ENCODE measurements around the gene ABTB2.

The ABTB2 gene

DNA sequence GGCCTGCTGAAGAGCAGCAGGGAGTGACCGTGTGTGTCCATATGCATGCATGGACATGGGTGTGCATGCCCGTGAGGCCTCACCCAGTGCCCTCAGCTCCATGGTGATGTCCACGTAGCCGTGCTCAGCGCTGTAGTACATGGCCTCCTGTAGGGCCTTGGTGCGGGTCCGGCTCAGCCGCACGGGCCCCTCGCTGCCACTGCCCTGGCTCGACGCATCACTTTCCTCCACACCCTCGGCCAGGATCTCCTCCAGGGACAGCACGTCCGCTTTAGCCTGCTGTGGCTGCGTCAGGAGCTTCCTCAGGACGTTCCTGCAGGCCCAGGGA, 195.4 kb downstream of the ABTB2 start:
- DNase-seq: no peak

- DNase-seq: no peak
These were observed 195.9 kb downstream of the ABTB2 start for GRCh38 chr11:34161812-34162492.

DNA sequence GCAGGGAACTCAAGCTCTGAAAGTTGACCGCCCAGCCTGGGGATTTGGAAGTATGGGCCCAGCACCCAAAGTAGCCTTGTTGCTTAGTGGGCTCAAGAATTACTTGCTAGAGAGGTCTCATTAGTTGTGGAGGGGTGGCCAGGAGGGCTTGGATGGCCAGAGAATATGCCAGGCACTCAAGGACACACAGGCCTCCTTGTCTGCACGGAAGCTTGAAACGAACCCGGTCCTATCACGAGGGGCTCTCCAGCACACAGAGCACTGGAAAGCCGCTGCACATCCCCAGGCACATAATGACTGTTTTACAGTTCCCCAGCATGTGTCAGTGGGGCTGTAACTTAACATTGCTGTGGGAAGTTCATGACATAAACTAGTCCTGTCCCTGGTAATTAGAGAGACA, 196.4 kb downstream of the ABTB2 start:
- no peak for DNase-seq

GRCh38 chr11:34160791-34161190, 197.0 kb downstream of the ABTB2 start:
- DNase-seq: no peak

DNA sequence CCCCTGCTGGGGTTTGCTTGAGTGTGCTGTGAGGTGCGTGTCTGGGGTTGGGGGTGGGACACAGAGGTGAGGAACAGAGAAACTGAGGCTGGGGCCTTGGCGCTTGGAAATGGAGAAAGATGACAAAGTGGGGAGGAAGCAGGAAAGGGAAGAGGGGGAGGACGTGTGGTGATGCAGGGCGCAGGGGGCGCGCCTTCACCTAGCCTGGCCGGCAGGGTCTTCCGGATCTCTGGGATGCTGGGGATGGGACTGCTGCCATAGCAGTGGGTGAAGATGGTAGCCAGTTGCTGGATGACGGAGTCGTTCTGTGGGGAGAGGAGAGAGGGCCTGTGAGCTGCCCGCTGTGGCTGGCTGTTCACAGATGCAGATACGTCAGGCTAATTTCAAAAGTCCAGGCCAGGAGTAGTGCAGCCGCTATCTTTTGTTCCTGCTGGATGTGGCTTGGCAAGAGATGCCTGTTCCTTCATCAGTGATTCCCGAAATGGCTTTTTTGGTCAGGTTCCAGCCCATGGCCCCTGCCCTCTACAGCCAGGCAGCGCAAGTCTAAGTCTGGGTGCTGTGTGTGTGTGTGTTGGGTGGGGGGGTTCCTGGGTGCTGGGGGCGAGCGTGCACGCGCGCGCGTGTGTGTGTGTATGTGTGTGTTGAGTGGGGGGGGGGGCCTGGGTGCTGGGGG, 197.6 kb downstream of the ABTB2 start:
- peak; percentile 35 for DNase-seq

- no peak for DNase-seq
These were observed 199.1 kb downstream of the ABTB2 start for GRCh38 chr11:34158661-34159060.

DNA sequence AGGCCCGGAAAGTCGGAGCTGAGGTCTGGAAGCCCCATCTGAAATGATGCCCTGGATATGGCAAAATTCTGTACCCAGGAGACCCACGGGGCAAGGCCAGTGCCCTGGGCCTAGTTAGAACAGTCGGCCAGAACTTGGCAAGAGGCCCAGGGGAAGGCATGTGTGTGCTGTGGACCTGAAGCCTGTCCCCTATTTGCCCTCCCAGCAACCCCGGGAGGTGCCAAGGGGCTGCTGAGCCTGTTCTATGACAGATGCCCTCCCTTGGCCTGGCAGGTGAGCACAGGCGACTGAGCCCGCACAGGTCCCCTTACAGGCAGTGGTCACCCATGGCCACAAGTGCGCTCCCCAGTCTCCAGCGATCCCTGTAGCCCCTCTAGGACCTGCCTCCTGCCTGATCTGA, 200.6 kb downstream of the ABTB2 start:
- DNase-seq: no peak

DNA sequence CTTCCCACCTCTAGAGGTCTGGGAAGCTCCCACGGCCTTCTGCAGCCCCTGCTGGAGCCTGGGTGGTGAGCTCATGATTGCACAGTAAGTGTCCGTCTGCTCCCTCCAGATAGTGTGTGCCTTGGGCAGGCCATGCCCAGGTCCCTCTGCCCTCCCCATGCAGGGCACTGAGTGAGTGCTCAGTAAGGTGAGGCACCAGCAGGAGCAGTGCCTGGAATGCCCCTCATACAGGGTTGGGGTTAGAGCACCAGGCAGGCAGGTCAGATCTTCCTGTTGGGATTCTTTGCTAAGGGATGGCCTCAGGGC, 202.1 kb downstream of the ABTB2 start:
- no peak for DNase-seq

DNA sequence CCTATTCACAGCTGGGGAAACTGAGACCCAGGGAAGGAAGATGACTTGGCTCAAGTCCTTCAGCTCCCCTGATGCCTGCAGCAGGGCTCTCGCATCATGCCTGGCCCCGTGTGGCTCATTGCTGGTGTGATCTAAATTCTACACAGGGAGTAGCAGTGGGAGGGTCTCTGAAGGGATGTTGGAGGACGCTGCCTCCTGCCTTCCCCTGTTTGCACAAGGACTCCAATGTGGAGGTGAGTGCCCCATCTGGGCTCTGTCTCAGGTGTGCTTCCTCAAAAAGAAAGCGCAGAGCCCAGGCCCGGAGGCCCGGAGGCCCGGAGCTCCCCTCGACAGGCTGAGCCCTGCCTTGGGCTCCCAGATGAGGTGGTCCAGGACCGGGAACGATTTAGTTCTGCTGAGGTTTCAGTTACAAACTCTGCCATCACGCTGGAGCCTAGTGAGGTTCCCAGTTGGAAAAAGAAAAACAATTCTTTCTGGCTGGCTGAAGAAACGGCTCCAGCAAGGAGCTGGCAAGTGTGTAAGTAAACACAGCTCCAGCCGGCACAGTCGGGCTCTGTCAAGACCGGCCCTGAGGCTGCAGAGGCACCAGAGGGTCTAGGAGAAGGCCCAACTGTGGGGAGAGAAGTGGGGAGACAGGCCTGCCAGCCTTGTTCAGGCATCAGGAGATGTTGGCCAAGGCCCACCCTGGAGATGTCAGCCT, 202.6 kb downstream of the ABTB2 start:
- peak; percentile 81 for DNase-seq

- no peak for DNase-seq
These were observed 203.5 kb downstream of the ABTB2 start for GRCh38 chr11:34154059-34154875.

DNA sequence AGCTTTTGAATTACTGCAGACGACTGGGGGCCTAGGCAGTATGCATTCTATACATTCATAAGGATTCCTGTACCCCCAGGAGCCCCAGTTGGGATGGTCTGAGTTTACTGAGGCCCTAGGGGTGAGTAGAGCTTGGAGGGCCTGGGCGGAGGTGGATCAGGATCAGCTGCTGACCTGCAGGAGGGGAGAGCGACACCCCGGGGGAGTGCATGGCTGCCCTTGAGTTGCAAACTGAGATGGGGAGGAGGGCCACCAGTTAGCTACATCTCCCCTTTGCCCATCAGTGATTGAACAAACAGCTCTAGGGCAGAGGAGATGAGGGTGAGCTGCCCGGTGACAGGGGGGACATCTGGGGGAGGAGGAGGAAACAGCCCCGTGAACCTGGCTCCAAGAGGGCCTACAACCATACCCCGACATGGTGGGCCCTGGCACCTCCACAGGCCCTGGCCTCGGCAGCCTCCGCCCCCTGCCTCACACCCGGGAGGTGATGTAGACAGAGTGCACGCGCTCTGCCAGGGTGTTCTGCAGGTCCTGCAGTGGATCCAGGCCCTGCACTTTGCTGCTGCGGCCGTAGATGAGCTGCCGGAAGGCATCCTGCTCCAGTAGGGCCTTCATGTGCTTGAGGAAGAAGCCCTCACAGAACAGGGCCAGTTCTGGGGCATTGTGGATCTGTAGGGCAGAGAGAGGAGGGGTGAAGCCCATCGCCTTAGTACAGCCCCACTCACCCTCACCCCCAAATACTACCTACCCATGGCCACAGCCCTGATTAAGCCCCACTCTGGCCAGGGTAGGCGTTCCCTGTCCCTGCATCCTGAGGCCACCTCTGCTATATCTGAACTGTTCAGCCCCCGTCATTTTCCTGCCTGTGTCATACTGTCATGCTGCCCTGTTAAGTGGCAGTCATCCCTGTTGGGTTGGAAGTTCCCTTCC, 205.6 kb downstream of the ABTB2 start:
- no peak for DNase-seq

DNA sequence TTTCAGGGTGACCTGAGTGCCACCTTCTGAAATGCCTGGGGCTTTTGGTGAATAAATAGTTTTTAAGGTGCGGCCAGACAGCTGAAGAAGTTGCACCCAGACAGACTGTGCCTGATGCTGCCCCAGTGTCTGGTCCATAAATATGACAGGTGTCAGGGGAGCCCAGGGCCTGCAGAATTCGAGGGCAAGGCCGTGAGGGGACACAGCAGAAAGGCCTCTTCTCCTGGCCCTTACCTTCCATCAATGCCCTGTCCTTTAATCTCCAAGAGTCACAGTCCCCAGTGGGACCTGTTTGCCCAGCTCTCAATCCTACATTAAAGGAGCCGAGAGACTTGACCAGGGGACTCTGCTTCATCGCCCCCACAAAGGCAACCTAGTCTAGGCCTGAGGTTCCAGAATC, 206.6 kb downstream of the ABTB2 start:
- DNase-seq: no peak

GRCh38 chr11:34150494-34151151, 207.2 kb downstream of the ABTB2 start:
- no peak for DNase-seq

DNA sequence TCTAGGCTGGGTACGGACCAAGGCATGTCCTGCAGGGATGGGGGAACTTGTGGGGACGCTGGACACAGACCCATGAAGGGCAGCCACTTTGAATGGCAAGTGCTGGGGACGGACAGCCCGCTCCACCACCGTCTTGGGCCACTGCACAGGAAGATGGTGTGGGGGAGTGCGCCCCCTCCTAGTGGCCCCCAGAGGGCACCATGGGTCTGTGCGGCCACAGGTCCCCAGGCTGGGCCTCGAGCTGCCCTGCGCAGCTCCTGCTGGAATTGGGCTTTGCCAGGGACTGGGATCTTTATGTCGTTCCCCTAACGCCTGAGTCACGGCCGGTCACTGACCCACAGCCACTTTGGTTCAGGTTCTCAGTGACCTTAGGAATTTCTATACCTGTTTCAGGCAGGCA, 208.0 kb downstream of the ABTB2 start:
- DNase-seq: no peak

- no peak for DNase-seq
These were observed 208.5 kb downstream of the ABTB2 start for GRCh38 chr11:34149274-34149673.

DNA sequence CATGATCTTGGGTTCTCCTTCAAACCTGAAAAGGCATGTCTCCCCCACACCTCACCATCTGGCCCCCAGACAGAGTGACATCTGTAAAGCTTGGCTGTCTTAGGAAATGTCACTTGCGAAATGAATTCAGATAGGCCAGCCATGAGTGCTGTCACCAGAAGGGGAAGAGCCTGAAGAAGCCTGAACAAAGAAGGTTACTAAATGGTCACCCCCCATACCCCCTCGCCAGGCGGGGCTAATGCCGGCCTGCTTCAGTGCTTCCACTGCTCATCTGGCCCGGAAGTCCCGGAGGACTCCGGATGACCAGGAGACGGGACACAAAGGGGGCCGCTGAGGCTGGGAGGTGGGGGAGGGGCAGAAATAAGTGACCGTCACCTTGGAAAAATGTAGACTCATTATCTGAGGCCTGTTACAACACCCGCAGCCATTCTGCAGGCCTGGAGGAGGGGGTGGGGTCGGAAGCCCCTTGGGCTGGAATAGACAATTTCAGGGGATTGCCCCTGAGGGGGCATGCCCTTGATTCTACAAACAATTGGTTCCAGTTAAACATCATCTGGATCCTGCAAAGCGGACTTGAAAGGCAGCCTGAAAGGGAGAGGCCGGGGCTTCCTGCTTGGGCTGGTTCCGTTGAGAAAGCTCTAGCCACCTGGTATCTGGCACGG, 209.2 kb downstream of the ABTB2 start:
- DNase-seq: no peak

DNA sequence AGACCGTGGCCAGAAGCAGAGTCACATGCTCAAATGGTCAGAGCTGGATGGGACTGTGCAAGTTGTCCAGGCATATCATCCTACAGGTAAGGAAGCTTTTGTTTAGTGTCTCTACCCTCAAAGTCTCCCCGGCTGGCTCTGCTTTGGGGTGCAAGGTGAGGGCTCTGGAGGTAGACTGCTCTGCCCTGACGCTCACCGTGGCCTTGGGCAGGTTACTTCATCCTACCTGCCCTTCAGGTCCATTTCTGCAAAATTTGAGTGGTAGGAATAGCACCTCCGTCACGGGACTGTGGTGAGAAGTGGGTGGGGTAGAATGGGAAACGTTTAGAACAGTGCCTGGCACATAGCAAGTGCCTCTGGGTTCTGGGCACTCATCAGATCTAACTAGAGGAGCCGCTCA, 210.2 kb downstream of the ABTB2 start:
- no peak for DNase-seq

- no peak for DNase-seq
These were observed 210.9 kb downstream of the ABTB2 start for GRCh38 chr11:34146866-34147265.

DNA sequence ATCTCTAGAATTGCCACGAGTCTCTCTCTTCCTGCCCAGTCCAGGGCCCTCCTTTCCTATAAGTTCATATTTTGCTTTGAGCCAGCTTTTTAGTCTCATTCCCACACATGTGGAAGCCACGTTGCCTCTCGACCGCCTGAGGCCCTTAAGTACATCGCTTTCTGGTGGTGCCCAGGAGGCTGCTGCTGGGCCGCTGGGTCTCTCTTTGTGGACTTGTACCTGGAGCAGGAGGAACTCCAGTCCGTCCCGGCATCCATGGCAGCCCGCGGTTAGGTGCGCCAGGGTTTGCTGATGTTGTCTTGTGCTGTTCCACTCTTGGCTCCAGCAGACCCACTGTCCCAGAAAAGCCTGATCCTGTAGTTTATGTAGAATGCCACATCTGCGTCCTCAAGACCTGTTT, 211.4 kb downstream of the ABTB2 start:
- DNase-seq: no peak

DNA sequence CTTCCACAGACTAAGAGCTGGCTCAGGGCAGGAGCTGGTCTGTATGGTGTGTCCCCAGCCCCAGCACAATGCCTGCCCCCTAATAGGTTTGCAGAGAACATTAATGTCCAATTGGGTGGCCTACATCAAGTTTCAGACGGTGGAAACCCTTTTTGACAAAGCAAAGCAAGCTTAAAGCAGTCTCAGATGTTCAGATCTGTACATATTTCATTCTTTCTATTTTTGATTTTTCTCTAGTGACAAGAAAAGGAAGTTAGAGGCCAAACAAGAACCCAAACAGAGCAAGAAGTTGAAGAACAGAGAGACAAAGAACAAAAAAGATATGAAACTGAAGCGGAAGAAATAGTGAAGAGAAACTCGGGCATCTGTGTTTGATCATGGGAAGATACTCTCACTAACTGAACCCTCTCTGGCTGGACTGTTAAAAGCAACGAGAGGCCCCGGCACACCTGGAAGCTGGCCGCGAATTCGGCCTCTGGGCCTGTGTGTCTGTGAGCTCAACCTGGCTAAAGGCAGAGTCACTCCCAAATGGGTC, 211.9 kb downstream of the ABTB2 start:
- DNase-seq: no peak

DNA sequence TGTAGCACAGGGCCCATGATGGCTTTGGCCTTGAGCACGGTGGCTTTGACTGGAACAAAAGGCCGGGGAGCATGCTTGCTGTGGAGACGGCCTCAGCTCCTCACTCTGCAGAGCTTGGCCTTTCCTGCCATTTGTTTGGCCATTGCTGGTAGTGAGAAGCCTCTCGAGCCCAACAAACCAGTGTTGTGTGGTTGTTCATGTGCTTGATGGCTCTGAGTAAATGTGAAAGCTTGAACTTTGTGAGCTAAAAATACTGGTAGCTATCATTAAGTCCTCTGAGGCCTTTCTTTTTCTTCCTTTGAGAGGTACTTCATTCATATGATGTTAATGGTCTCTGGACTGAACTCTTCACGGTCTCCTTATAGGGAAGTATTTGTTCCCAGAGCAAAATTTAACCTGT, 212.7 kb downstream of the ABTB2 start:
- DNase-seq: no peak

Measured in DMS79 treated with DMSO at 0.1 percent for 48 hours (cell line).